H1 (cell line): Measurements from ENCODE around the gene POM121C. TPM values are rescaled to one million over a fixed set of nuclear protein-coding genes. Genes with fewer than 3 reads are reported as not detected.
"Not testable (repeated sequence)": the region's sequence is repeated elsewhere in the genome, so short reads cannot be mapped to it uniquely, and the experiment has no call there.

Source experiments
- CTCF ChIA-PET: fragments of 300-600 bp; sonication (Branson Sonifier 250); formaldehyde crosslinking; loops from one replicate; lab custom pipeline; 2021; ENCODE audit not compliant: partially characterized antibody; lab: Charles Lee
- POLR2A ChIA-PET: fragments of 300-600 bp; sonication (Branson Sonifier 250); formaldehyde crosslinking; loops from one replicate; lab custom pipeline; 2021; ENCODE audit warnings: inconsistent platforms; ENCODE audit not compliant: partially characterized antibody; lab: Charles Lee
- DNase-seq, 2 experiments: peaks; one replicate each; pipeline versions ENCODE4 v3.0.0 to v3.0.0-alpha.2; 2010 to 2022; ENCODE audit warnings: low spot score in 2 of 2, low read depth in 1 of 2, mixed read lengths in 1 of 2
- FAIRE-seq: peaks from 2 replicates; lab custom pipeline; 2011; peaks lifted over from hg19 to GRCh38; lab: Jason Lieb, UNC
- H2AFZ ChIP-seq: 2 replicates; pipeline ENCODE4 v1.8.1; 2012; ENCODE audit warnings: low read length, inconsistent platforms
- H2AK5ac ChIP-seq: 2 replicates; pipeline ENCODE4 v1.6.1; 2013; ENCODE audit warnings: low read depth, low read length
- H2BK120ac ChIP-seq: replicated peaks from 2 replicates; pipeline ENCODE3; 2013; ENCODE audit warnings: low read depth, low read length, inconsistent platforms
- H2BK12ac ChIP-seq: 2 replicates; pipeline ENCODE4 v1.6.1; 2013; ENCODE audit warnings: low read depth, low read length
- H2BK15ac ChIP-seq: 2 replicates; pipeline ENCODE4 v1.6.1; 2013; ENCODE audit warnings: low read length
- H2BK20ac ChIP-seq: 2 replicates; pipeline ENCODE4 v1.6.1; 2013; ENCODE audit warnings: low read length
- H2BK5ac ChIP-seq: 2 replicates; pipeline ENCODE4 v1.6.1; 2013; ENCODE audit warnings: low read depth, low read length
- H3K14ac ChIP-seq: 2 replicates; pipeline ENCODE4 v1.6.1; 2013; ENCODE audit warnings: inconsistent platforms; ENCODE audit not compliant: insufficient read length
- H3K18ac ChIP-seq: 2 replicates; pipeline ENCODE4 v1.6.1; 2013; ENCODE audit warnings: low read length; ENCODE audit errors: extremely low read depth
- H3K23ac ChIP-seq: 2 replicates; pipeline ENCODE4 v1.6.1; 2013; ENCODE audit warnings: inconsistent platforms; ENCODE audit not compliant: insufficient read length
- H3K23me2 ChIP-seq: 2 replicates; pipeline ENCODE4 v1.6.1; 2013; ENCODE audit warnings: low read depth, low read length
- H3K27ac ChIP-seq: 2 replicates; pipeline ENCODE4 v1.6.1; 2011; ENCODE audit warnings: low read depth, low read length, inconsistent platforms
- H3K27me3 ChIP-seq, 4 experiments: replicated peaks in 1 of 4; 1 replicate in 1 of 4; 2 replicates in 3 of 4; pipeline versions ENCODE4 v1.6.1 to v1.8.1; 2011 to 2013; ENCODE audit warnings: low read length in 3 of 4, mild to moderate bottlenecking in 3 of 4, inconsistent platforms in 2 of 4, mixed read lengths in 2 of 4, moderate library complexity in 1 of 4; ENCODE audit not compliant: control insufficient read depth in 3 of 4, insufficient read depth in 3 of 4; ENCODE audit errors: extremely low read depth in 1 of 4
- H3K36me3 ChIP-seq, 4 experiments: 2 replicates each; pipeline versions ENCODE4 v1.6.1 to v1.8.1; 2011 to 2013; ENCODE audit warnings: mild to moderate bottlenecking in 4 of 4, low read length in 3 of 4, moderate library complexity in 2 of 4, control low read depth in 1 of 4, inconsistent platforms in 1 of 4; ENCODE audit not compliant: insufficient read depth in 4 of 4, control insufficient read depth in 2 of 4
- H3K4ac ChIP-seq: replicated peaks from 2 replicates; pipeline ENCODE3; 2013; ENCODE audit warnings: low read length, low read depth, mixed read lengths, inconsistent platforms; ENCODE audit not compliant: insufficient read length
- H3K4me1 ChIP-seq, 4 experiments: replicated peaks in 1 of 4; 1 replicate in 1 of 4; 2 replicates in 3 of 4; pipeline versions ENCODE4 v1.6.1 to v1.8.1; 2011 to 2013; ENCODE audit warnings: low read length in 3 of 4, inconsistent platforms in 2 of 4, mixed read lengths in 1 of 4; ENCODE audit not compliant: insufficient read depth in 4 of 4, control insufficient read depth in 3 of 4
- H3K4me2 ChIP-seq, 2 experiments: 2 replicates each; pipeline versions ENCODE4 v1.6.1 to v1.8.1; 2011 to 2013; ENCODE audit warnings: low read depth in 2 of 2, low read length in 2 of 2, control low read depth in 1 of 2, inconsistent platforms in 1 of 2, mild to moderate bottlenecking in 1 of 2; ENCODE audit not compliant: insufficient read depth in 1 of 2
- H3K4me3 ChIP-seq, 4 experiments: fragments of 200-600, 300-600 bp in 1 of 4; sonication (generic), shearing (Covaris generic), sonication (Bioruptor Twin) in 1 of 4; 2 replicates each; pipeline versions ENCODE4 v1.5.1 to v1.8.1; 2011 to 2016; ENCODE audit warnings: low read length in 4 of 4, low read depth in 3 of 4, control low read depth in 2 of 4, inconsistent platforms in 2 of 4, mild to moderate bottlenecking in 2 of 4, mixed read lengths in 1 of 4, moderate library complexity in 1 of 4; ENCODE audit not compliant: insufficient read depth in 2 of 4; ENCODE audit errors: extremely low read depth in 1 of 4
- H3K56ac ChIP-seq: replicated peaks from 2 replicates; pipeline ENCODE3; 2013; ENCODE audit warnings: low read depth, mild to moderate bottlenecking, mixed read lengths, low read length, inconsistent platforms; ENCODE audit not compliant: insufficient read length
- H3K79me1 ChIP-seq: 2 replicates; pipeline ENCODE4 v1.6.1; 2013; ENCODE audit warnings: low read depth, low read length, control low read depth
- H3K79me2 ChIP-seq, 2 experiments: 2 replicates each; pipeline versions ENCODE4 v1.6.1 to v1.8.1; 2012 to 2013; ENCODE audit warnings: low read length in 2 of 2, mild to moderate bottlenecking in 2 of 2, inconsistent platforms in 1 of 2; ENCODE audit not compliant: insufficient read depth in 2 of 2, control insufficient read depth in 1 of 2
- H3K9ac ChIP-seq, 4 experiments: replicated peaks in 1 of 4; 1 replicate in 1 of 4; 2 replicates in 3 of 4; pipeline versions ENCODE4 v1.6.1 to v1.8.1; 2011 to 2013; ENCODE audit warnings: low read depth in 3 of 4, low read length in 3 of 4, control low read depth in 2 of 4, mild to moderate bottlenecking in 2 of 4, moderate library complexity in 2 of 4, inconsistent platforms in 1 of 4; ENCODE audit errors: extremely low read depth in 1 of 4
- H3K9me3 ChIP-seq, 2 experiments: 2 replicates each; pipeline versions ENCODE4 v1.6.1 to v1.8.1; 2012 to 2013; ENCODE audit warnings: mild to moderate bottlenecking in 2 of 2, moderate library complexity in 2 of 2, control low read depth in 1 of 2, inconsistent platforms in 1 of 2, low read depth in 1 of 2, low read length in 1 of 2, mixed read lengths in 1 of 2; ENCODE audit not compliant: insufficient read depth in 2 of 2
- H4K20me1 ChIP-seq, 2 experiments: replicated peaks in 1 of 2; 2 replicates each; pipeline versions ENCODE3 to v1.8.1; 2011 to 2013; ENCODE audit warnings: inconsistent platforms in 2 of 2, low read length in 2 of 2, mild to moderate bottlenecking in 1 of 2; ENCODE audit not compliant: insufficient read depth in 2 of 2, control insufficient read depth in 1 of 2
- H4K5ac ChIP-seq: 2 replicates; pipeline ENCODE4 v1.6.1; 2013; ENCODE audit warnings: low read length, low read depth, mixed read lengths, inconsistent platforms; ENCODE audit not compliant: insufficient read length
- H4K8ac ChIP-seq: 2 replicates; pipeline ENCODE4 v1.8.0; 2013; ENCODE audit warnings: mild to moderate bottlenecking, moderate library complexity, low read length, inconsistent platforms; ENCODE audit not compliant: insufficient read depth; ENCODE audit errors: extremely low read depth
- H4K91ac ChIP-seq: replicated peaks from 2 replicates; pipeline ENCODE3; 2013; ENCODE audit warnings: low read length, mixed read lengths, inconsistent platforms; ENCODE audit not compliant: insufficient read length
- WGBS, 2 experiments: shearing (Covaris generic) in 1 of 2; methylation state at CpG; one replicate each; pipeline versions ENCODE4 v1.1.6 to v1.1.7; 2013 to 2015; ENCODE audit warnings: low lambda C conversion rate in 2 of 2, mixed read lengths in 2 of 2, inconsistent platforms in 1 of 2, low coverage in 1 of 2, missing lambda C conversion rate in 1 of 2; ENCODE audit not compliant: insufficient replicate concordance in 2 of 2, insufficient coverage in 1 of 2, insufficient read length in 1 of 2; ENCODE audit errors: extremely low coverage in 1 of 2, missing lambda C conversion rate in 1 of 2; 5-methylcytosine and 5-hydroxymethylcytosine counted together
- polyA plus RNA-seq, 7 experiments: library from polyadenylated mRNA; depleted of rRNA in 3 of 7; stranded (reverse) in 5 of 7; unstranded in 2 of 7; fragments of >200 nt in 5 of 7; fragments of 200-250 nt in 2 of 7; gene quantifications; 1 replicate in 5 of 7; 2 replicates in 1 of 7; 4 replicates in 1 of 7; pipeline versions ENCODE4 v1.2.1 to v1.2.3, GENCODE V29; 2011 to 2013; ENCODE audit warnings: missing spikeins in 2 of 7, mixed read lengths in 2 of 7
- total RNA-seq: library from RNA; stranded (reverse); fragmentation: NEBNext Ultra II Directional; extraction: Animal tissue kit (Norgen Biotek cat#: 25700); gene quantifications from 2 replicates; pipeline ENCODE4 v1.2.1, GENCODE V29; 2021

The POM121C gene
- total and polyA plus RNA-seq, 2 of the 8 experiments (the other 6 are each of a cell fraction or from before 2014, with no cell fraction given): 16.5 to 58.0 TPM

- CTCF ChIA-PET, H4K8ac ChIP-seq, FAIRE-seq, H3K4me2 ChIP-seq, H3K79me2 ChIP-seq, H2AK5ac ChIP-seq, H2BK5ac ChIP-seq, H3K27me3 ChIP-seq, H3K14ac ChIP-seq, H2BK12ac ChIP-seq, POLR2A ChIA-PET, H4K20me1 ChIP-seq, H3K23ac ChIP-seq, DNase-seq, H3K18ac ChIP-seq, H3K4me3 ChIP-seq, H2BK120ac ChIP-seq, H4K91ac ChIP-seq, H3K4me1 ChIP-seq, H4K5ac ChIP-seq, H3K4ac ChIP-seq, H3K27ac ChIP-seq, H2AFZ ChIP-seq, H3K9me3 ChIP-seq, H2BK20ac ChIP-seq, H3K56ac ChIP-seq, H3K9ac ChIP-seq, H3K79me1 ChIP-seq, H3K23me2 ChIP-seq, H2BK15ac ChIP-seq: not testable (repeated sequence)
- 97% methylated on average over 12 of the region's 15 CpGs; no CpG with 5 or more reads in 1 of the 2 experiments for WGBS, 2 experiments
- H3K36me3 ChIP-seq: peaks cover 5 to 30% (median 11%) of the 10 kb centered on the region in 4 experiments; a peak in 6 of 8 replicates
Measured at GRCh38 chr7:75423481-75423880, 62.6 kb downstream of the POM121C start.
